GM18507 (cell line): ENCODE results near the gene DNAH14.
"Not testable (repeated sequence)": the region's sequence is repeated elsewhere in the genome, so short reads cannot be mapped to it uniquely, and the experiment has no call there.

Source experiments
- DNase-seq: peaks from one replicate; pipeline ENCODE4 v3.0.0; 2011; ENCODE audit warnings: low read depth; ENCODE audit not compliant: insufficient read length; ENCODE audit errors: extremely low spot score
- FAIRE-seq: peaks from 2 replicates; lab custom pipeline; 2011; peaks lifted over from hg19 to GRCh38; lab: Jason Lieb, UNC

The DNAH14 gene

GRCh38 chr1:224981922-224982354 lies 52.5 kb downstream of the DNAH14 start:
- not testable (repeated sequence) for DNase-seq, FAIRE-seq

DNA sequence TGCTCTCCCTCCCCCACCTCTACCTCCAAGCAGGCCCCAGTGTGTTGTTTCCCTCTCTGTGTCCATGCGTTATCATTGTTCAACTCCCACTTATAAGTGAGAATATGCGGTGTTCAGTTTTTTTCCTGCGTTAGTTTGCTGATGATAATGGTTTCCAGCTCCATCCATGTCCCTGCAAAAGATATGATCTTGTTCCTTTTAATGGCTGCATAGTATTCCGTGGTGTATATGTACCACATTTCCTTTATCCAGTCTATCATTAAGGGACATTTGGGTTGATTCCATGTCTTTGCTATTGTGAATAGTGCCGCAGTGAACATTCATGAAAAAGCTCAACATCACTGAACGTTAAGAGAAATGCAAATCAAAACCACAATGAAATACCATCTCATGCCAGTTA lies 58.6 kb downstream of the DNAH14 start:
- FAIRE-seq (no peak), DNase-seq (no peak)

GRCh38 chr1:224989615-224990014 lies 60.1 kb downstream of the DNAH14 start:
- DNase-seq (no peak), FAIRE-seq (no peak)

DNA sequence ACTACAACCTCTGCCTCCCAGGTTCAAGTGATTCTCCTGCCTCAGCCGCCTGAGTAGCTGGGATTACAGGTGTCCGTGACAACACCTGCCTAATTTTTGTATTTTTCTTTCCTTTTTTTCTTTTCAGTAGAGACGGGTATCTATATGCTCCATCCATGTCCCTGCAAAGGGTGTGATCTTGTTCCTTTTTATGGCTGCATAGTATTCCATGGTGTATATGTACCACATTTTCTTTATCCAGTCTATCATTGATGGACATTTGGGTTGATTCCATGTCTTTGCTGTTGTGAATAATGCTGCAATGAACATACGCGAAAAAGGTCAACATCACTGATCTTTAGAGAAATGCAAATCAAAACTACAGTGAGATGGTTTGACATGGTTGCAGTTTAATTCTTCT lies 62.1 kb downstream of the DNAH14 start:
- FAIRE-seq, DNase-seq: not testable (repeated sequence)

GRCh38 chr1:224995602-224996001 lies 66.1 kb downstream of the DNAH14 start:
- no peak for DNase-seq
- no peak for FAIRE-seq

DNA sequence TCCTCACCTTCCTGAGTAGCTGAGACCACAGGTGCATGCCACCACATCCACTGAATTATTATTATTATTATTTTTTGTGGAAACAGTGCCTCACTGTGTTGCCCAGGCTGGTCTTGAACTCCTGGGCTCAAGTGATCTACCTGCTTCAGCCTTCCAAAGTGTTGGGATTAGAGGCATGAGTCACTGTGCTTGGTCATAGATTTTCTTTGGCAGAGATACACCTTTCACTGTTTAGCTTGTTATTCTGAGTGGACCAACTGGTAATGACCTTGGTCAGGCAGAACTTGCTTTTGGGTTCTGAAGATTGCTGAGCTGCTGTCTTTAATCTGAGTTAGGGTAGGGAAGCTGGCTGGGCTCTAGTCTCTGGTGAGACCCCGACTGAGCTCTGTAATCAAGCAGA lies 66.8 kb downstream of the DNAH14 start:
- no peak for FAIRE-seq
- DNase-seq, result no peak

- FAIRE-seq (no peak), DNase-seq (no peak)
Observed at GRCh38 chr1:224998185-224998584, 68.7 kb downstream of the DNAH14 start.

GRCh38 chr1:225004396-225004795 lies 74.9 kb downstream of the DNAH14 start:
- FAIRE-seq, result no peak
- DNase-seq, result no peak

DNA sequence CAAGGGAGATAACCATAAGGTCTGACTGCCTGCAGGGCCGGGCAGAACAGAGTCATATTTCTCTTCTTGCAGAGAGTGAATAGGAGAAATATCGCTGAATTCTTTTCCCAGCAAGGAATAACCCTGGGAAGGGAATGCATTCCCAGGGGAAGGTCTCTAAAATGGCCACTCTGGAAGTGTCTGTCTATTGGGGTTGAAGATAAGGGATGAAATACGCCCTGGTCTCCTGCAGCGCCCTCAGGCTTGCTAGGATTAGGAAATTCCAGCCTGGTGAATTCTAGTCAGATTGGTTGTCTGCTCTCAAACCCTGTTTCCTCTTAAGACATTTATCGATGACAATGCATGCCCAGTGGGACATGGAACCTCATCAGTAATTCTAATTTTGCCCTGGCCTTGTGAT lies 76.9 kb downstream of the DNAH14 start:
- FAIRE-seq, DNase-seq: not testable (repeated sequence)

- not testable (repeated sequence) for DNase-seq, FAIRE-seq
Observed at GRCh38 chr1:225008050-225008449, 78.6 kb downstream of the DNAH14 start.

- FAIRE-seq, result no peak
- DNase-seq, result no peak
Observed at GRCh38 chr1:225021037-225021436, 91.6 kb downstream of the DNAH14 start.

DNA sequence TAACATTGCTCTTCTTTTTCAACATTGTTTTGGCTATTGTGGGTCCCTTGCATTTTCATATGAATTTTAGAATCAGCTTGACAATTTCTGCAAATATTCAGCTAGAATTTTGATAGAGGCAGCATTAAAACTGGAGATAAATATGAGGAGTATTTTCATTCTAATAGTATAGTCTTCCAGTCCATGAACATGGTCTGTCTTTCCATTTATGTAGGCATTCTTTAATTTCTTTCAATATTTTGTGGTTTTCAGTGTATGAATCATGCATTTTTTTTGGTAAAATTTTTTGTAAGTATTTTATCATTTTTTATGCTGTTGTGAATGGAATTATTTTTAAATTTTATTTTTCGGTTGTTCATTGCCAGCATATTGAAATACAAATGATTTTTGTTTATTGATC lies 97.2 kb downstream of the DNAH14 start:
- FAIRE-seq (no peak), DNase-seq (no peak)

- not testable (repeated sequence) for DNase-seq, FAIRE-seq
Observed at GRCh38 chr1:225036441-225036840, 107.0 kb downstream of the DNAH14 start.

GRCh38 chr1:225042263-225042662 lies 112.8 kb downstream of the DNAH14 start:
- FAIRE-seq (no peak), DNase-seq (no peak)

- no peak for FAIRE-seq
Observed at GRCh38 chr1:225044258-225044657, 114.8 kb downstream of the DNAH14 start.

GRCh38 chr1:225049594-225049993 lies 120.1 kb downstream of the DNAH14 start:
- no peak for FAIRE-seq

More at GRCh38 chr1:225044258-225044657, 114.8 kb downstream of the DNAH14 start:
- no peak for DNase-seq

GRCh38 chr1:225063722-225064121 lies 134.2 kb downstream of the DNAH14 start:
- no peak for FAIRE-seq
- no peak for DNase-seq

More at GRCh38 chr1:225049594-225049993, 120.1 kb downstream of the DNAH14 start:
- no peak for DNase-seq

GRCh38 chr1:225070972-225071371 lies 141.5 kb downstream of the DNAH14 start:
- FAIRE-seq (no peak), DNase-seq (no peak)

- FAIRE-seq (no peak), DNase-seq (no peak)
Observed at GRCh38 chr1:225097175-225097574, 167.7 kb downstream of the DNAH14 start.

DNA sequence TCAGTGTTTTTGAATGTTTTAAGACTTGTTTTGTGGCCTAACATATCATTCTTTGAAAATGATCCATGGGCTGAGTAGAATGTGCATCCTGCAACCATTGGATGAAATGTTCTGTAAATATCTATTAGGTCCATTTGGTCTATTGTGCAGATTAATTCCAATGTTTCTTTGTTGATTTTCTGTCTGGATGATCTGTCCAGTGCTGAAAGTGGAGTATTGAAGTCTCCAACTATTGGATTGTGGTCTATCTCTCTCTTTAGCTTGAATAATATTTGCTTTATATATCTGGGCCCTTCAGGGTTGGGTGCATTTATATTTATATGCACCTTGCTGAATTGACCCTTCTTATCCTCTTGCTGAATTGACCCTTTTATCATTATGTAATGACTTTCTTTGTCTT lies 181.5 kb downstream of the DNAH14 start:
- no peak for FAIRE-seq
- DNase-seq, result no peak

GRCh38 chr1:225113265-225113664 lies 183.8 kb downstream of the DNAH14 start:
- FAIRE-seq (no peak), DNase-seq (no peak)

DNA sequence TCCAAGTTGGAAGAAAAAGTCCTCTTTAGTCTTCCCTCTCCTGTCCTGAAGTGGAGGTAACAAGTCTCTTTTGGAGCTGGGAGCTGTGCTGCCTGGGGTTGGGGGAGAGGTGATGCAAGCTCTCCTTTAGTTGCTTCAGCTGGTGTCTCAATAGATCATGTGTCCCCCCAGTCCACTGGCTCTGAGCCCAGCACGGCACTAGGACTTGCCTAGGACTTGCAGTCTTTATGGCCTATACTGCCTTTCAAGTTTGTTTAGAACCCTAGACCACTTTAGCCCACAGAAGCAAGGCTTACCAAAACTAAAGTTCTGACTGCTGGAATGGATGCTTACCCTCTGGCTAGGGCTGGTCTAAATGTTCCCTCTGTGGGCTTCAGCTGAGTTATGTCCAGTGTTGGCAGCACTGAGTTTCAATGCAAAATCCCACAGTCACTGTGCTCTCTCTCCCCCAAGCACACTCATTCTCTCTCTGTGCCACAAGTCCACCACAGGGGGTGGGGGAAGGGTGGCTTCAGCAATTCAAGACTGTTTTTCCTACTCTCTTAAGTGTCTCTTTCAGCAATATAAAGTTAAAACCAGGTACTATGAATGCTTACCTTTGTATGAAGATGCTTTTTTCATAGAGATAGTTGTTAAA lies 185.0 kb downstream of the DNAH14 start:
- no peak for DNase-seq
- no peak for FAIRE-seq
